ENCODE results near the gene NCAN.
"Not testable (repeated sequence)": the region's sequence is repeated elsewhere in the genome, so short reads cannot be mapped to it uniquely, and the experiment has no call there.

Gene NCAN

DNA sequence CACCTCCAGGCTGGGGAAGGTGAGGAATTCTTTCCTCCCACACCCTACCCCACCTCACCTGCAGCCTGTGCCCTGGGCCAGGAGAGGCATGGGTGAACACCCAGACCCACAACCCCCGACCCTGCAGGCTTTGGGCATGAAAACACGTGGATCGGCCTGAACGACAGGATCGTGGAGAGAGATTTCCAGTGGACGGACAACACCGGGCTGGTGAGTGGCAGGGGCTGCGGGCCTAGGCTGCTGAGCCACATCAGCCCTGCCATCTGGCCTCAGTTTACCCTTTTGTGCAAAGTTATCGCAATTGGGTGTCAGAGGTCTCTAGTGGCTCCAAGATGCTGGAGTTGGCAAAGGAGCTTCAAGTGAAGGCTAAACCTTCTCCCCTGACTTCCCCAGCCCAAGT lies 28.7 kb downstream of the NCAN start:
- Mint-ChIP-seq H3K27me3 (ENCODE audit: low read depth, poor library complexity) (peaks cover 47% of the 10 kb centered on the region), H3K27ac (no peak overlapping the region), H3K36me3 (ENCODE audit: low read depth) (no peaks in the 10 kb centered on the region), H3K4me3 (no peak overlapping the region), H3K4me1 (no peaks in the 10 kb centered on the region), H3K9me3 (peaks cover 14% of the 10 kb centered on the region)
- DNase-seq: no peak
- no peak for TF ChIP-seq CTCF (IDR thresholded peaks at IDR 0.05)

- no peak overlapping the region for H3K27ac Mint-ChIP-seq
- TF ChIP-seq CTCF (IDR thresholded peaks at IDR 0.05): no peak
- H3K36me3 Mint-ChIP-seq (ENCODE audit: low read depth): no peaks in the 10 kb centered on the region
- H3K4me3 Mint-ChIP-seq: no peak overlapping the region
- H3K9me3 Mint-ChIP-seq: no peaks in the 10 kb centered on the region
- no peaks in the 10 kb centered on the region for H3K4me1 Mint-ChIP-seq
- peaks cover 73% of the 10 kb centered on the region for H3K27me3 Mint-ChIP-seq (ENCODE audit: low read depth, poor library complexity)
- DNase-seq: no peak
These were observed 38.5 kb downstream of the NCAN start for GRCh38 chr19:19250196-19250801.

DNA sequence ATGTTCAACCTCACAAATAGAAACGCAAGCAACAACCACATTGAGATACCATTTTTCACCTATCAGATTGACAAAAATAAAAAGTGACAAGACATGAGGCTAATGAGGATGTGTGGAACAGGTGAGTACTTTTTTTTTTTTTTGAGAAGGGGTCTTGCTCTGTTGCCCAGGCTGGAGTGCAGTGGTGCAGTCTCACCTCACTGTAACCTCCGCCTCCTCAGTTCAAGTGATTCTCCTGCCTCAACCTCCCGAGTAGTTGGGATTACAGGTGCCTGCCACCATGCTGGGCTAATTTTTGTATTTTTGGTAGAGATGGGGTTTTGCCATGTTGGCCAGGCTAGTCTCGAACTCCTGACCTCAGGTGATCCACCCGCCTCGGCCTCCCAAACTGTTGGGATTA lies 41.7 kb downstream of the NCAN start:
- not testable (repeated sequence) for H3K4me3 Mint-ChIP-seq, H3K27ac Mint-ChIP-seq, H3K9me3 Mint-ChIP-seq, DNase-seq
- Mint-ChIP-seq H3K4me1 (peaks cover 14% of the 10 kb centered on the region), H3K27me3 (ENCODE audit: low read depth, poor library complexity) (peaks cover 61% of the 10 kb centered on the region), H3K36me3 (ENCODE audit: low read depth) (peaks cover 11% of the 10 kb centered on the region)

DNA sequence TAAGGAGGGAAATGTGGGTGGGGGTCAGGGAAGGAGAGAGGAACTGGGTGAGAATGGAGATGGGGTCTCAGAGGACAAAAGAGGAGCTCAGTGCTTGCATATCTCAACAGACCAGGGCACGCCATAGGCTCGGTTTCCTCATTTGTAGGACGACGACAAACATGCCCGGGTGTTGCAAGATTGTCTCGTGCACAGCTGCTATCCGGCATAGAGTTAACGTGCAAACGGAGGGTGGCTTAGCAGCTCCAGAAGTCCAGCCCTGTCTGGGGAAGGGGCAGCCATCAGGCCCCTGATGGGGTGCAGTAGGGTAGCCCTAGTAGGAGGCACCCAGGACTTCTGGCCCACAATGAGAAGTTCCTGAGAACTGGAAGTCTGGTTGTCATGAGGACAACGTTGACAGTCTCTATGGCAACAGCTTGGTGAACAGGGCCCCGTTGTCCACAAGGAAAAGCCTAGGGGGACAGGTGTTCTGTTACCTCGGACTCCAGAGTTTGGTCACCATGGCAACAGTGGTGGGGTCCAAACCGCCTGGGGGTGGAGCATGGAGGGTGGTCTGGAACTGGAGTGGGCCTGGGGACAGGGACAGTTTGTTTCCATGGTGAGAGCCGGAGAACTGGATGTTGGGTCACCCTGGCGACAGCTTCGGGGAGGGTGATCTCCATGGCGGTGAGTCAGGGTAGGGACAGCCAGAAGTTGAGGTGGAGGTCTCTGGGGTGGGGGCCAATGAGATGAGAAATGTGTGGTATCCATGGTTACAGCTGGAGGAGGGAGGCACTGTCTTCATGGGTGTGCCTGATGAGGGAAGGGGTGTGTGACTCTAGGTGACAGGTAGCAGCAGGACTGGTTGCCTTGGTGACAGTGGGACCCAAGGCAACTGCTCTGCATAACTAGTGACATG lies 44.6 kb downstream of the NCAN start:
- peak overlapping the region; percentile 31 for H3K27ac Mint-ChIP-seq
- peaks cover 36% of the 10 kb centered on the region for H3K27me3 Mint-ChIP-seq (ENCODE audit: low read depth, poor library complexity)
- TF ChIP-seq CTCF (IDR thresholded peaks at IDR 0.05): no peak
- no peak overlapping the region for H3K4me3 Mint-ChIP-seq
- peaks cover 19% of the 10 kb centered on the region for H3K4me1 Mint-ChIP-seq
- H3K9me3 Mint-ChIP-seq: peaks cover 6% of the 10 kb centered on the region
- H3K36me3 Mint-ChIP-seq (ENCODE audit: low read depth): peaks cover 24% of the 10 kb centered on the region
- DNase-seq: no peak

DNA sequence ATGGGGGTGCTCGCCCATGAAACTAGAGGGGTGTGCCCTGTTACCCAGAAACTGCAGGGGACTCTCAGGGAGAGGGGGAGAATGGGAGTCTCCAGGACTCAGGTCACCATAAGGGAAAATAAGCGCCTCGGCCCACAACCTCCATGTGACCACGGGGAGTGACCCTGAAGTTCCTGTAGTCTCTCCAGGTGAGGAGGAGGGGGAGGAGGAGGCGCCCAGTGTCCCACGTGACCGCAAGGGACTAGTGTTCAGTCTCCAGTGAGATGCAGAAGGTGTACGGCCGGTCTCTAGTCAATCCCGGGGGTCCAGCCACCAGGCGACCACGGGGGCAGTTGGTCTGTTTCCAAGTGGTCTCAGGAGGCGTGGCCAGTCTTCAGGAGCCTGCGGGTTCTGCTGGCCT lies 45.4 kb downstream of the NCAN start:
- peaks cover 24% of the 10 kb centered on the region for H3K4me1 Mint-ChIP-seq
- no peak for DNase-seq
- peaks cover 6% of the 10 kb centered on the region for H3K9me3 Mint-ChIP-seq
- no peak overlapping the region for H3K27ac Mint-ChIP-seq
- H3K27me3 Mint-ChIP-seq (ENCODE audit: low read depth, poor library complexity): peaks cover 36% of the 10 kb centered on the region
- no peak for TF ChIP-seq CTCF (IDR thresholded peaks at IDR 0.05)
- no peak overlapping the region for H3K4me3 Mint-ChIP-seq
- H3K36me3 Mint-ChIP-seq (ENCODE audit: low read depth): peaks cover 24% of the 10 kb centered on the region

DNA sequence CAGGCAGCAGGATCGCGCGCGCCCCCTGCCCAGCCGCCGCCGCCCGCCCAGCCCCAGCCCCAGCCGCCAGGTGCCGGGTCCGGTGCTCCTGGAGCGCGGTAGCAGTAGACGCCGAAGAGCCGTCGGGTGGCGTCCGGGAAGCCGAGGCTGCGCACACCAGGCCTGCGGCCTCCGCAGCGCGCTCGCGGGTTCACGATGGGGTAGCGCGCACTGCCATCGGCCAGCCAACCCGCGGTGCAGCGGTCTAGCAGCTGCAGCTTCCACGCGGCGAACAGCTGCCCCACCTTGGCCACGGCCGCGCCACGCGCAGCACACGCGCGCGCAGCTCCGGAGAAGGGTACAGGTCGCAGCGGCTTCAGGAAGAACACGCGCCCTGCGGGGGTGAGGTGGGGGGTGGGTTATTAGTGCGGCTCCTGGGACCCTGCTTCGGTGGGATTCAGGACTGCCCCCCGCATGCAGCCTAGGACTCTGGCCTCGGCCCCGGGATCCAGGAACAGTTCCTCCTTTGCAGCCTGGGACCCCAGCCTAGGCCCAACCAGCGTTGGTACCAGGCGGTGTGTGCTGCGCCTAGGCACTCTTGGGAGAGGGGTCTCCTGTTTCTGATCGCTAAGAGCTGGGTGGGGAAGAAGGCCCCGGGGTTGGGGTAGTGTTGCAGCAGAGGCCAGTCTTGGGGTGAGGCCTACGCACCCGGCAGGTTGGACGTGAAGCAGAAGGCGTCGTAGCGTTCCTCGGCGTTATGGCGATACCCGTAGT lies 46.3 kb downstream of the NCAN start:
- Mint-ChIP-seq H3K9me3 (peaks cover 6% of the 10 kb centered on the region), H3K4me3 (no peak overlapping the region), H3K27me3 (ENCODE audit: low read depth, poor library complexity) (peaks cover 36% of the 10 kb centered on the region), H3K4me1 (peaks cover 29% of the 10 kb centered on the region), H3K36me3 (ENCODE audit: low read depth) (peaks cover 24% of the 10 kb centered on the region), H3K27ac (no peak overlapping the region)
- DNase-seq: no peak
- no peak for TF ChIP-seq CTCF (IDR thresholded peaks at IDR 0.05)
